ENCODE measurements around the gene CRADD. TPM values are rescaled to one million over a fixed set of nuclear protein-coding genes. Genes with fewer than 3 reads are reported as not detected.
"Not testable (repeated sequence)": the region's sequence is repeated elsewhere in the genome, so short reads cannot be mapped to it uniquely, and the experiment has no call there.

CRADD gene
- total RNA-seq, 1 donor = 12.5 TPM

DNA sequence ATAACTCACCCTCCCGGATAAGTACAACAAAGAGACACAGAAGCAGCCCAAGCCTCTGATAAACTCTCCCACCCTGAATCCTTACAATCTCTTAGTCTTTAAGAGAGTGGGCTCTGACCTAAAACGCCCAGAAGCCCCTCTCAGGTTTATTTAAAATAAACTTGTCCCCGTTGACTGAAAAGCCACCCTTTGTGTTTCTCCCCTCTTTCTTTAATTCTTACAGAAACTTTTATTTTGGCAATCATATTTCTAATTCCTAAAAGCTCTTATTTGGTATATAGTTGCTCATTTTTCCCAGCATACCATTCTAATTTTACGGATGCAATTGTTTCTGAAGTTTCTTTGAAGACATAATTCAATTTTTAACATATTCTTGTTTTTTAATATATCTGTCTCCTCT lies 249.1 kb downstream of the CRADD start:
- DNase-seq (ENCODE audit: low read depth) = no peak
- H3K4me3 ChIP-seq (ENCODE audit: low read depth, low read length) = no peak overlapping the region
- TF ChIP-seq CTCF (IDR thresholded peaks at IDR 0.05; ENCODE audit: insufficient read depth, low read depth, low read length) = no peak

- DNase-seq (ENCODE audit: low read depth); H3K4me3 ChIP-seq (ENCODE audit: low read depth, low read length): not testable (repeated sequence)
These were observed 251.9 kb downstream of the CRADD start for GRCh38 chr12:93929081-93929480.

- no peak for DNase-seq (ENCODE audit: low read depth)
- TF ChIP-seq CTCF (IDR thresholded peaks at IDR 0.05; ENCODE audit: insufficient read depth, low read depth, low read length) = no peak
These were observed 260.6 kb downstream of the CRADD start for GRCh38 chr12:93937812-93938211.

GRCh38 chr12:93938317-93938716 lies 261.1 kb downstream of the CRADD start:
- DNase-seq (ENCODE audit: low read depth) = no peak
- H3K4me3 ChIP-seq (ENCODE audit: low read depth, low read length) = no peak overlapping the region
- no peak for TF ChIP-seq CTCF (IDR thresholded peaks at IDR 0.05; ENCODE audit: insufficient read depth, low read depth, low read length)

More at GRCh38 chr12:93937812-93938211, 260.6 kb downstream of the CRADD start:
- no peak overlapping the region for H3K4me3 ChIP-seq (ENCODE audit: low read depth, low read length)

- H3K4me3 ChIP-seq (ENCODE audit: low read depth, low read length) = no peak overlapping the region
- DNase-seq (ENCODE audit: low read depth) = peak; percentile 18
- no peak for TF ChIP-seq CTCF (IDR thresholded peaks at IDR 0.05; ENCODE audit: insufficient read depth, low read depth, low read length)
These were observed 261.8 kb downstream of the CRADD start for GRCh38 chr12:93938931-93939330.

DNA sequence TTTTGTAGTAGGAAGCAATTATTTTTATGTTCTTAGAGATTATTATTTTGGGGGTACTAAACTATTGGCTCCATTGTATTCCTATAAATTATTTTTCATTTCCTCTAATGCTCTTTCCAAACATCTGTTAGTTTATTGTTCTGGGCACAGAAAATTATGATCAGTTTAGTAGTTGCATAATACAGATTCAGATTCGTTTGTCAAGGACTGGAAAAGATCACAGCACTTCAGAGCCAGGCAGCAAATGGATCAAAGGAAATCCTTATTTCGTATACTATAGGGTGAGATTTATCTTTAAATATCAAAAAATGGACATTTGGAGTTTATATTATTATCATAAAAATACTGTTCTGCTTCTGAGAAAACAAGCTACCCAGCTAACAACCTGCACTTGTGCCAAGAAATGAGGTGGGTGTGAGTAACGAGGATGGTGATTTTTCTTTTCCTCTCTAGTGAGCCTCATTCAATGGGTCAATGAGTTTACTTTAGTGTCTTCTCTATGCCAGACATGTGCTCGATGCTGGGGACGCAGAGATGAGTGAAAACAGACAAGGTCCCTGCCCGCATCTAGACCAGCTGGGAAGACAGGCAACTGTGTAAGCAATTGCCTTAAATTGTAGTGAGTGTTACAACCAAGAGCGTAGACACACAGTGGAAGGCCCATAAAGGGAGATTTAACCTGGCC lies 262.6 kb downstream of the CRADD start:
- no peak overlapping the region for H3K4me3 ChIP-seq (ENCODE audit: low read depth, low read length)
- TF ChIP-seq CTCF (IDR thresholded peaks at IDR 0.05; ENCODE audit: insufficient read depth, low read depth, low read length) = no peak
- DNase-seq (ENCODE audit: low read depth) = no peak

DNA sequence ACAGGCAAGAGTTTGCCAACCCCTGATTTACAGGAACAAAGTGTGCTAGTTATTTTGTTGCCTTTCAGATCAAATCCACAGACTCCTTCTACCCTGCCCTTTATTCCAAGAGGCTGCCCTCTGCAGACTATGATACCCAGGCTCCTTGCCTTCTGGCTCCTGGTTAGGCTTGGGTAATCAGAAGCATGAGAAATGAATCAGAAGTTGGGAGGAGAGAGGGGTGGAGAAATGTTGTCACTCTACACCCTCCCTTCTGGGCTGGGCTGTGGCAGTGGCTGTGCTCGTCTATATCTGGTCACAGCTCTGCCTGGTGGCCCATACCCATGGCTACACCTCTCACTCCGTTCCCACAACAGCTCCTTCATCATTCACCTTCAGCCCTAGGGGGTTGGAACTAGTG lies 266.6 kb downstream of the CRADD start:
- peak; percentile 28 for DNase-seq (ENCODE audit: low read depth)
- H3K4me3 ChIP-seq (ENCODE audit: low read depth, low read length) = no peak overlapping the region
- no peak for TF ChIP-seq CTCF (IDR thresholded peaks at IDR 0.05; ENCODE audit: insufficient read depth, low read depth, low read length)
